Kidney (tissue), 14 donors: Measurements from ENCODE around the gene HSPB8. TPM values are rescaled to one million over a fixed set of nuclear protein-coding genes. Genes with fewer than 3 reads are reported as not detected.

Experiments used
- DNase-seq, 5 donors: peaks; one replicate each; pipeline ENCODE4 v3.0.0-alpha.2; 2013 to 2020
- FAIRE-seq: peaks from 2 replicates; lab custom pipeline; 2012; peaks lifted over from hg19 to GRCh38; lab: Jason Lieb, UNC
- H3K27ac ChIP-seq, 2 donors: one replicate each; pipeline ENCODE4 v1.7.0; 2013; ENCODE audit warnings: low read depth in 2 of 2, low read length in 2 of 2, inconsistent platforms in 1 of 2
- H3K27me3 ChIP-seq: one replicate; pipeline ENCODE4 v1.7.1; 2013; ENCODE audit warnings: low read length, inconsistent platforms; ENCODE audit not compliant: control insufficient read depth, insufficient read depth
- H3K36me3 ChIP-seq, 3 donors: one replicate each; pipeline versions ENCODE4 v1.7.0 to v1.7.1; 2013; ENCODE audit warnings: low read length in 3 of 3, control low read depth in 1 of 3, inconsistent platforms in 1 of 3; ENCODE audit not compliant: insufficient read depth in 3 of 3, control insufficient read depth in 2 of 3
- H3K4me1 ChIP-seq, 3 donors: one replicate each; pipeline versions ENCODE4 v1.7.0 to v1.7.1; 2013; ENCODE audit warnings: low read length in 3 of 3, inconsistent platforms in 1 of 3, low read depth in 1 of 3; ENCODE audit not compliant: control insufficient read depth in 2 of 3, insufficient read depth in 2 of 3
- H3K4me3 ChIP-seq, 3 donors: one replicate each; pipeline versions ENCODE4 v1.7.0 to v1.8.1; 2013; ENCODE audit warnings: low read length in 3 of 3, control low read depth in 1 of 3, inconsistent platforms in 1 of 3
- H3K9ac ChIP-seq, 3 donors: one replicate each; pipeline versions ENCODE4 v1.7.0 to v1.7.1; 2013; ENCODE audit warnings: low read length in 3 of 3, control low read depth in 1 of 3, inconsistent platforms in 1 of 3
- H3K9me3 ChIP-seq, 3 donors: one replicate each; pipeline versions ENCODE4 v1.7.0 to v1.7.1; 2013; ENCODE audit warnings: low read length in 3 of 3, control low read depth in 1 of 3, inconsistent platforms in 1 of 3; ENCODE audit not compliant: control insufficient read depth in 2 of 3, insufficient read depth in 1 of 3
- intact Hi-C: fragments of 100-400 bp; cut with DNase I; formaldehyde crosslinking; loops from one replicate; pipeline ENCODE4 v1.11.1; 2022
- polyA plus RNA-seq: library from polyadenylated mRNA; stranded (reverse); fragments of 350-450 nt; fragmentation: Illumina TruSeq; extraction: RNeasy Lipid Tissue Mini Kit (QIAGEN cat#74804); gene quantifications from one replicate; pipeline ENCODE4 v1.2.3, GENCODE V29; 2014; ENCODE audit warnings: low read depth, low replicate concordance; ENCODE audit not compliant: insufficient read depth
- total RNA-seq: library from RNA; stranded (reverse); fragmentation: NEBNext Ultra II Directional; extraction: Animal tissue kit (Norgen Biotek cat#: 25700); gene quantifications from one replicate; pipeline ENCODE4 v1.2.1, GENCODE V29; 2021
- TF ChIP-seq, protein P1 (sequence below): IDR thresholded peaks from 3 replicates; pipeline ENCODE4 v1.5.1; 2012; ENCODE audit warnings: mild to moderate bottlenecking, moderate library complexity, borderline replicate concordance; ENCODE audit not compliant: insufficient read depth; ENCODE audit errors: extremely low read depth
- donor health status: control.
- donor health status: control.
- donor health status: control.
- donor health status: control.
- donor health status: control.
- donor health status: DM: yes; HTN: yes; CAD: no.
- donor health status: Normal renal cell carcinoma (clear cell type).

HSPB8 gene
- total and polyA plus RNA-seq, 2 donors from 2014 or later, result 67.2 to 81.3 TPM

- no peak for FAIRE-seq
- Histone ChIP-seq H3K4me3 (no peak overlapping the region), H3K9me3 (no peaks in the 10 kb centered on the region), H3K4me1 (no peaks in the 10 kb centered on the region), H3K36me3 (peaks cover 0 to 6% (median 3%) of the 10 kb centered on the region in 3 donors), H3K27me3 (no peaks in the 10 kb centered on the region), H3K9ac (no peak overlapping the region), H3K27ac (no peak overlapping the region)
- TF ChIP-seq, protein P1, sequence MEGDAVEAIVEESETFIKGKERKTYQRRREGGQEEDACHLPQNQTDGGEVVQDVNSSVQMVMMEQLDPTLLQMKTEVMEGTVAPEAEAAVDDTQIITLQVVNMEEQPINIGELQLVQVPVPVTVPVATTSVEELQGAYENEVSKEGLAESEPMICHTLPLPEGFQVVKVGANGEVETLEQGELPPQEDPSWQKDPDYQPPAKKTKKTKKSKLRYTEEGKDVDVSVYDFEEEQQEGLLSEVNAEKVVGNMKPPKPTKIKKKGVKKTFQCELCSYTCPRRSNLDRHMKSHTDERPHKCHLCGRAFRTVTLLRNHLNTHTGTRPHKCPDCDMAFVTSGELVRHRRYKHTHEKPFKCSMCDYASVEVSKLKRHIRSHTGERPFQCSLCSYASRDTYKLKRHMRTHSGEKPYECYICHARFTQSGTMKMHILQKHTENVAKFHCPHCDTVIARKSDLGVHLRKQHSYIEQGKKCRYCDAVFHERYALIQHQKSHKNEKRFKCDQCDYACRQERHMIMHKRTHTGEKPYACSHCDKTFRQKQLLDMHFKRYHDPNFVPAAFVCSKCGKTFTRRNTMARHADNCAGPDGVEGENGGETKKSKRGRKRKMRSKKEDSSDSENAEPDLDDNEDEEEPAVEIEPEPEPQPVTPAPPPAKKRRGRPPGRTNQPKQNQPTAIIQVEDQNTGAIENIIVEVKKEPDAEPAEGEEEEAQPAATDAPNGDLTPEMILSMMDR, result no peak
- intact Hi-C loops, result no loop called here
- DNase-seq, result no peak
Measured at GRCh38 chr12:119195256-119195655, 16.5 kb downstream of the HSPB8 start.

GRCh38 chr12:119198440-119198839, 19.7 kb downstream of the HSPB8 start:
- intact Hi-C loops, result no loop called here
- no peaks in the 10 kb centered on the region for H3K27me3 ChIP-seq
- TF ChIP-seq, protein P1, result no peak
- H3K36me3 ChIP-seq, result peaks cover 0 to 6% (median 3%) of the 10 kb centered on the region in 3 donors
- no peak overlapping the region for H3K4me3 ChIP-seq
- H3K27ac ChIP-seq, result no peak overlapping the region
- DNase-seq, result no peak
- FAIRE-seq, result no peak
- no peaks in the 10 kb centered on the region for H3K4me1 ChIP-seq
- H3K9ac ChIP-seq, result no peak overlapping the region
- H3K9me3 ChIP-seq, result no peaks in the 10 kb centered on the region

- intact Hi-C loops, result no loop called here
- Histone ChIP-seq H3K27ac (no peak overlapping the region), H3K9ac (no peak overlapping the region), H3K9me3 (no peaks in the 10 kb centered on the region), H3K4me3 (no peak overlapping the region), H3K4me1 (no peaks in the 10 kb centered on the region), H3K27me3 (no peaks in the 10 kb centered on the region), H3K36me3 (no peaks in the 10 kb centered on the region)
- FAIRE-seq, result no peak
- TF ChIP-seq, protein P1, result no peak
- DNase-seq, result no peak
Measured at GRCh38 chr12:119200601-119201000, 21.9 kb downstream of the HSPB8 start.
